Suprapubic skin (tissue), 4 donors: ENCODE results near the gene ENGASE. TPM values are rescaled to one million over a fixed set of nuclear protein-coding genes. Genes with fewer than 3 reads are reported as not detected.

Experiments used
- DNase-seq, 2 donors: peaks; one replicate each; pipeline ENCODE4 v3.0.0-alpha.2; 2019; ENCODE audit warnings: low spot score in 2 of 2
- H3K27ac ChIP-seq: fragments of 200-600 bp; sonication (generic); one replicate; pipeline ENCODE4 v1.5.1; 2019
- H3K27me3 ChIP-seq: fragments of 200-600 bp; sonication (generic); one replicate; pipeline ENCODE4 v1.5.1; 2019
- H3K36me3 ChIP-seq: fragments of 200-600 bp; sonication (generic); one replicate; pipeline ENCODE4 v1.5.1; 2019
- H3K4me1 ChIP-seq: fragments of 200-600 bp; sonication (generic); one replicate; pipeline ENCODE4 v1.5.1; 2019
- H3K4me3 ChIP-seq: fragments of 200-600 bp; sonication (generic); one replicate; pipeline ENCODE4 v1.5.1; 2019; ENCODE audit warnings: mild to moderate bottlenecking
- H3K9me3 ChIP-seq: fragments of 200-600 bp; sonication (generic); one replicate; pipeline ENCODE4 v1.5.1; 2019
- CTCF ChIP-seq, 2 donors: fragments of 200-600 bp in 1 of 2; fragments of 450-650 bp in 1 of 2; sonication (generic) in 1 of 2; IDR thresholded peaks; one replicate each; pipeline ENCODE4 v1.5.1; 2016 to 2019; ENCODE audit warnings: antibody characterized with exemption in 2 of 2, mild to moderate bottlenecking in 1 of 2, moderate library complexity in 1 of 2
- EP300 ChIP-seq: sonication (generic); formaldehyde crosslinking; IDR thresholded peaks from one replicate; pipeline ENCODE4 v1.6.1; 2017; ENCODE audit warnings: antibody characterized with exemption
- POLR2A ChIP-seq, 2 donors: fragments of 450-650 bp; IDR thresholded peaks; one replicate each; pipeline ENCODE4 v1.6.1; 2017; ENCODE audit warnings: antibody characterized with exemption in 2 of 2, mild to moderate bottlenecking in 2 of 2, moderate library complexity in 2 of 2
- POLR2AphosphoS5 ChIP-seq, 3 donors: sonication (generic); formaldehyde crosslinking; IDR thresholded peaks; one replicate each; pipeline ENCODE4 v1.6.1; 2017; ENCODE audit warnings: antibody characterized with exemption in 3 of 3
- WGBS: methylation state at CpG from one replicate; pipeline ENCODE4 v1.1.5; 2018; 5-methylcytosine and 5-hydroxymethylcytosine counted together
- total RNA-seq, 4 donors: library from RNA; depleted of rRNA; stranded (reverse); fragments of >200 nt; gene quantifications; one replicate each; pipeline ENCODE4 v1.1.0, GENCODE V29; 2016

Gene ENGASE
- total RNA-seq, 4 donors from 2014 or later: 20.6 to 87.6 (median 38.4) TPM

- Histone ChIP-seq H3K36me3 (no peaks in the 10 kb centered on the region), H3K9me3 (no peaks in the 10 kb centered on the region), H3K27ac (peak overlapping the region; percentile 75), H3K27me3 (no peaks in the 10 kb centered on the region), H3K4me3 (no peak overlapping the region), H3K4me1 (peaks cover 85% of the 10 kb centered on the region)
- TF ChIP-seq POLR2AphosphoS5 (IDR thresholded peaks at IDR 0.05) (peak in 1 of 3 donors; percentile 37), CTCF (IDR thresholded peaks at IDR 0.05) (no peak)
- WGBS: 22% methylated on average over 23 of the region's 28 CpGs
- peak in 1 of 2 donors; percentile 64 for DNase-seq
Observed at GRCh38 chr17:79033741-79034501, 40.7 kb upstream of the ENGASE start.

GRCh38 chr17:79034931-79035485, 39.6 kb upstream of the ENGASE start:
- no peaks in the 10 kb centered on the region for H3K27me3 ChIP-seq
- H3K9me3 ChIP-seq: no peaks in the 10 kb centered on the region
- WGBS: 90% methylated on average over 7 of the region's 8 CpGs
- H3K4me1 ChIP-seq: peaks cover 77% of the 10 kb centered on the region
- H3K36me3 ChIP-seq: no peaks in the 10 kb centered on the region
- H3K4me3 ChIP-seq: no peak overlapping the region
- peak in 1 of 2 donors; percentile 53 for DNase-seq
- H3K27ac ChIP-seq: no peak overlapping the region
- TF ChIP-seq POLR2A (IDR thresholded peaks at IDR 0.05): no peak
- TF ChIP-seq POLR2AphosphoS5 (IDR thresholded peaks at IDR 0.05): no peak
- TF ChIP-seq CTCF (IDR thresholded peaks at IDR 0.05): no peak
- no peak for TF ChIP-seq EP300

GRCh38 chr17:79035686-79036085, 38.9 kb upstream of the ENGASE start:
- no peak for TF ChIP-seq EP300
- no peak for TF ChIP-seq POLR2A (IDR thresholded peaks at IDR 0.05)
- TF ChIP-seq POLR2AphosphoS5 (IDR thresholded peaks at IDR 0.05): no peak
- TF ChIP-seq CTCF (IDR thresholded peaks at IDR 0.05): no peak
- no peak overlapping the region for H3K27ac ChIP-seq
- DNase-seq: peak in 1 of 2 donors; percentile 29
- no peaks in the 10 kb centered on the region for H3K27me3 ChIP-seq
- 95% methylated on average over 6 of the region's 6 CpGs for WGBS
- no peak overlapping the region for H3K4me3 ChIP-seq
- no peaks in the 10 kb centered on the region for H3K9me3 ChIP-seq
- H3K4me1 ChIP-seq: peaks cover 73% of the 10 kb centered on the region
- H3K36me3 ChIP-seq: no peaks in the 10 kb centered on the region

GRCh38 chr17:79036181-79036580, 38.4 kb upstream of the ENGASE start:
- H3K4me1 ChIP-seq: peaks cover 72% of the 10 kb centered on the region
- no peaks in the 10 kb centered on the region for H3K27me3 ChIP-seq
- 94% methylated on average over 6 of the region's 6 CpGs for WGBS
- no peaks in the 10 kb centered on the region for H3K36me3 ChIP-seq
- no peak for DNase-seq
- TF ChIP-seq EP300: no peak
- TF ChIP-seq CTCF (IDR thresholded peaks at IDR 0.05): no peak
- TF ChIP-seq POLR2A (IDR thresholded peaks at IDR 0.05): no peak
- TF ChIP-seq POLR2AphosphoS5 (IDR thresholded peaks at IDR 0.05): no peak
- peak overlapping the region; percentile 23 for H3K27ac ChIP-seq
- no peaks in the 10 kb centered on the region for H3K9me3 ChIP-seq
- H3K4me3 ChIP-seq: no peak overlapping the region

GRCh38 chr17:79036596-79036995, 38.0 kb upstream of the ENGASE start:
- Histone ChIP-seq H3K9me3 (no peaks in the 10 kb centered on the region), H3K27me3 (no peaks in the 10 kb centered on the region), H3K4me3 (no peak overlapping the region), H3K27ac (peak overlapping the region; percentile 23), H3K36me3 (no peaks in the 10 kb centered on the region), H3K4me1 (peaks cover 68% of the 10 kb centered on the region)
- TF ChIP-seq EP300 (no peak), POLR2AphosphoS5 (IDR thresholded peaks at IDR 0.05) (peak in 1 of 3 donors; percentile 48)
- WGBS: 65% methylated on average over 3 of the region's 3 CpGs
- peak in 1 of 2 donors; percentile 56 for DNase-seq
